Cardiac fibroblast (primary cell): ENCODE data around the gene PLEKHF1.
"Not testable (repeated sequence)": the region's sequence is repeated elsewhere in the genome, so short reads cannot be mapped to it uniquely, and the experiment has no call there.

Experiments
- DNase-seq, 2 donors: peaks; one replicate each; pipeline versions ENCODE4 v3.0.0 to v3.0.0-alpha.2; 2010; ENCODE audit warnings: low read depth in 2 of 2
- H3K4me3 ChIP-seq, 2 donors: replicated peaks in 1 of 2; 1 replicate in 1 of 2; 2 replicates in 1 of 2; pipeline ENCODE4 v1.5.1; 2011; ENCODE audit warnings: low read depth in 2 of 2, low read length in 2 of 2, mild to moderate bottlenecking in 2 of 2, moderate library complexity in 1 of 2
- TF ChIP-seq, protein P1 (sequence below): IDR thresholded peaks from one replicate; pipeline ENCODE4 v1.5.1; 2011; ENCODE audit warnings: low read depth, mild to moderate bottlenecking, low read length, inconsistent platforms

Gene PLEKHF1

GRCh38 chr19:29620931-29621351 lies 44.3 kb upstream of the PLEKHF1 start:
- no peak for DNase-seq
- no peak overlapping the region for H3K4me3 ChIP-seq
- TF ChIP-seq, protein P1, sequence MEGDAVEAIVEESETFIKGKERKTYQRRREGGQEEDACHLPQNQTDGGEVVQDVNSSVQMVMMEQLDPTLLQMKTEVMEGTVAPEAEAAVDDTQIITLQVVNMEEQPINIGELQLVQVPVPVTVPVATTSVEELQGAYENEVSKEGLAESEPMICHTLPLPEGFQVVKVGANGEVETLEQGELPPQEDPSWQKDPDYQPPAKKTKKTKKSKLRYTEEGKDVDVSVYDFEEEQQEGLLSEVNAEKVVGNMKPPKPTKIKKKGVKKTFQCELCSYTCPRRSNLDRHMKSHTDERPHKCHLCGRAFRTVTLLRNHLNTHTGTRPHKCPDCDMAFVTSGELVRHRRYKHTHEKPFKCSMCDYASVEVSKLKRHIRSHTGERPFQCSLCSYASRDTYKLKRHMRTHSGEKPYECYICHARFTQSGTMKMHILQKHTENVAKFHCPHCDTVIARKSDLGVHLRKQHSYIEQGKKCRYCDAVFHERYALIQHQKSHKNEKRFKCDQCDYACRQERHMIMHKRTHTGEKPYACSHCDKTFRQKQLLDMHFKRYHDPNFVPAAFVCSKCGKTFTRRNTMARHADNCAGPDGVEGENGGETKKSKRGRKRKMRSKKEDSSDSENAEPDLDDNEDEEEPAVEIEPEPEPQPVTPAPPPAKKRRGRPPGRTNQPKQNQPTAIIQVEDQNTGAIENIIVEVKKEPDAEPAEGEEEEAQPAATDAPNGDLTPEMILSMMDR = no peak

- no peak overlapping the region for H3K4me3 ChIP-seq
- TF ChIP-seq, protein P1 = no peak
- no peak for DNase-seq
Observed at GRCh38 chr19:29622166-29623070, 42.8 kb upstream of the PLEKHF1 start.

DNA sequence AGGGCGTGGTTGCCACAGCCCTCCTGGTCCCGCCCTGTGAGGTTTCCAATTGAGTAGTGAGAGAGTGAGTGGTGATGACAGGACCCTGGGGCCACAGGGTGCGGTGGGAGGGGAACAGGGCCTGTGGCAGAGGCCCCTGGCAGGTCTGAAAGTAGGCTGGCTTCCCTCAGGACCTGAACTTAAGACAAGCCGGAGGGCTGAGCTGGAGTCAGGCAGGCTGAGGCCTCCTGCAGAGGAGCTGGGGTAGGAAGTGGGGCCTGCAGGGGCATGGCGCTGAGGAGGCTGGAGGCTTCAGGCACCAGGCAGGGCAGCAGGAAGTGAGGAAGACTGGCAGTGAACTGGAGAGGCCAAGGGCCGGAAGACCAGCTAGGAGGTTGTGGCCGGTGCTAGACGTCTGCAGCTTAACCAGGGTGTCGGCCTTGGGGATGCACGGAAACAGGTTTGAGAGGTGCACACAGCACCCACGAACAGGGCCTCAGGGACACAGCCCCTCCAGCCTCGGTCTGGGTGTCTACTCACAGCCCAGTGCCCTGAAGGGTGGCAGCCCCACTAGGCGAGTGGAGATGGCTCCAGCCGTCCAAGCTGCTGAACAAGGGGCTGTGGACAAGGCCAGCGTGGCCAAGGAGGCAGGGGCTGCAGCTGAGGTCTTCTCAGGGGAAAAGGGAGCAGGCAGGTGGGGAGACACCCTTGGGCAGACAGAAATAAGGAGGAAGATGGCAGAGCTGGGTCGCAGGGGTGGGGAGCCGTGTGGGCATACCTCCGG lies 41.4 kb upstream of the PLEKHF1 start:
- no peak overlapping the region for H3K4me3 ChIP-seq
- no peak for DNase-seq
- TF ChIP-seq, protein P1 = no peak

- TF ChIP-seq, protein P1 = no peak
- peak in 1 of 2 donors; percentile 9 for DNase-seq
- no peak overlapping the region for H3K4me3 ChIP-seq
Observed at GRCh38 chr19:29624489-29625185, 40.6 kb upstream of the PLEKHF1 start.

DNA sequence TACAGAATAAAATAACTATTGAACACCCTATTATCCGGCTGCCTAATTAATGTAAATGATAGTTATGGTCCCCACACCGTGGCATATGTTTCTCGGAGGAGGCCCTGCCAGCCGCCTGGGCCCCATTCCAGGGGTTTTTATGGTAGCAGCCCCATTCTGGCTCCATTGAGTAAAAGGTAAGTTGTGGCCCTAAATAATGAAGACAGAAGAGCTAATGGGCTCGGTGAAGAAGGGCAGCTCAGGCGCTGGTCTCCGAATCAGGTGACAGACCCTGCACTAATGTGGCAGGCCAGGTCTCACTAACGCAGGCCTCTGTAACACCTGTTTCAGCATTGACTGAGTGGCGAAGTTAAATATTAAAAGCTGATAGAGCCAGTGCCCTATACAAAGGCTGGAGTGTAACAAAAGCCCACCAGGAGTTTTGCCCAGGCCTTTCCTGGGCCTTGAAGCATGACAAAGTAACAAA lies 40.0 kb upstream of the PLEKHF1 start:
- TF ChIP-seq, protein P1 = no peak
- no peak for DNase-seq
- H3K4me3 ChIP-seq = no peak overlapping the region

- no peak for DNase-seq
- H3K4me3 ChIP-seq = no peak overlapping the region
- TF ChIP-seq, protein P1 = no peak
Observed at GRCh38 chr19:29626386-29626785, 38.9 kb upstream of the PLEKHF1 start.

DNA sequence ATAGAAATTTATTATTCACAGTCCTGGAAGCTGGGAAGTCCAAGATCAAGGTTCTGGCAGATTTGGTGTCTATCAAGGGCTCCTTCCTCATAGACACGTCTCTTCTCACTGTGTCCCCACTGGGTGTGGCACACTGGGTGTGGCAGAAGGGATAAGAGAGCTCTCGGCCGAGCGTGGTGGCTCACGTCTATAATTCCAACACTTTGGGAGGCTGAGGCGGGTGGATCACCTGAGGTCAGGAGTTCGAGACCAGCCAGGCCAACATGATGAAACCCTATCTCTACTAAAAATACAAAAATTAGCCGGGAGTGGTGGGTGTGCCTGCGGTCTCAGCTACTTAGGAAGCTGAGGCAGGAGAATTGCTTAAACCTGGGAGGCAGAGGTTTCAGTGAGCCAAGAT lies 38.4 kb upstream of the PLEKHF1 start:
- not testable (repeated sequence) for DNase-seq, H3K4me3 ChIP-seq
